ENCODE results near the gene ASCL5. TPM values are rescaled to one million over a fixed set of nuclear protein-coding genes. Genes with fewer than 3 reads are reported as not detected.
A peak's percentile ranks its signal among the peaks of the same experiment; 100 is the strongest.

ASCL5 gene
- total RNA-seq, 1 donor, result not detected

DNA sequence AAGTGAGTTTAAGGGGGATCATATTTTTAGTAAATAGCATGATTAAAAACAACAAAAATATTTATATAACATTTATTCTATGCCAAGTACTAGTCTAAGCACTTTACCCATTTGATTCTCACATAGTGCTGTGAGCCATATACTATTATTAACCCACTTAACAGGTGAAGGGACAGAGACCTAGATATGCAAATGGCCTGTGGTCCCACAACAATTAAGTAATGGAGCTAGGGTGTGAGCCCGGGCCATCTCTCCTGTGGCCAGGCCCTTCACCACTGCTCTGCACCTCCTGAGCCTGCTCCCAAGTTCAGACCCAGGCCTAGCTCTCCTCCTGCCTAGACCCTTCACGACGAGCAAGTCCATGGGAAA, 537 bp downstream of the ASCL5 start:
- TF ChIP-seq, protein P1, sequence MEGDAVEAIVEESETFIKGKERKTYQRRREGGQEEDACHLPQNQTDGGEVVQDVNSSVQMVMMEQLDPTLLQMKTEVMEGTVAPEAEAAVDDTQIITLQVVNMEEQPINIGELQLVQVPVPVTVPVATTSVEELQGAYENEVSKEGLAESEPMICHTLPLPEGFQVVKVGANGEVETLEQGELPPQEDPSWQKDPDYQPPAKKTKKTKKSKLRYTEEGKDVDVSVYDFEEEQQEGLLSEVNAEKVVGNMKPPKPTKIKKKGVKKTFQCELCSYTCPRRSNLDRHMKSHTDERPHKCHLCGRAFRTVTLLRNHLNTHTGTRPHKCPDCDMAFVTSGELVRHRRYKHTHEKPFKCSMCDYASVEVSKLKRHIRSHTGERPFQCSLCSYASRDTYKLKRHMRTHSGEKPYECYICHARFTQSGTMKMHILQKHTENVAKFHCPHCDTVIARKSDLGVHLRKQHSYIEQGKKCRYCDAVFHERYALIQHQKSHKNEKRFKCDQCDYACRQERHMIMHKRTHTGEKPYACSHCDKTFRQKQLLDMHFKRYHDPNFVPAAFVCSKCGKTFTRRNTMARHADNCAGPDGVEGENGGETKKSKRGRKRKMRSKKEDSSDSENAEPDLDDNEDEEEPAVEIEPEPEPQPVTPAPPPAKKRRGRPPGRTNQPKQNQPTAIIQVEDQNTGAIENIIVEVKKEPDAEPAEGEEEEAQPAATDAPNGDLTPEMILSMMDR (IDR thresholded peaks at IDR 0.05; ENCODE audit: insufficient read depth, low read length), result no peak
- DNase-seq (ENCODE audit: low read depth), result no peak
- no peak overlapping the region for H3K4me3 ChIP-seq (ENCODE audit: low read depth, low read length)

DNA sequence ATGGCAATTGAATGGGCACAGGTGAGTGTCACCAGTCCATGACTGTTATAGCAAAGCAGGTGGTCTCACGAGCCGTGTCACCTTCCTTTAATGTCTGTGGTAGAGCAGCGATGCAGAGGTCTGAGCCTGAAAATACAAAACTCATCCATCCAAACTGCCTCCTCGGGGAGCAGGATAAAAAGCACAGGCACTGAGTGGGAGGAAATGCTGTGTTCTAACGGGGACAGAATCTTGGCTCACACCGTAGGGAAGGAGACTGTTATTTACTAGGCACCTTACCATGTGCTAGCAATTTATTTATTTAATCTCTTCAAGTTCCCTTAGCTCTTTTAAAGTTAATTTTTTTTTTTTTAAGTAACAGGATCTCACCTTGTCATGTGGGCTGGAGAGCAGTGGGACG, 1.2 kb downstream of the ASCL5 start:
- no peak for DNase-seq (ENCODE audit: low read depth)
- no peak overlapping the region for H3K4me3 ChIP-seq (ENCODE audit: low read depth, low read length)
- TF ChIP-seq, protein P1 (IDR thresholded peaks at IDR 0.05; ENCODE audit: insufficient read depth, low read length), result no peak

DNA sequence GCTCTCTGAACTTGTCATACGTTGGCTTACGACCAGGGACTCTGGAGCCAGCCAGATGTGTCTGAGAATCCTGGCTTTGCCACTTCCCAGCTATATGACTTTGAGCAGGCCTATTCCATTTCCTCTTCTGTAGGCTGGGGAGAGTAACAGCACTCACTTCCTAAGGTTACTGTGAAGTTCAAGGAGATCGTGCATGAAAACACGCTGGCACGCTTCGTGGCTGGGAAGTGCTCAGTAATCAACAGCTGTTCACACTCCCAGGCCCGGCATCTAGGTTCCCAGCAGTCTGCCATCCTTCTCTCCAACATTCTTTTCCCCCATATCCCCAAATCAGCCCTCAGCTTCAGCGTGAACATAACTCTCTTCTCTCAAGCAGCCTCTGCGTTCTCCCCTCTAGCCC, 2.0 kb downstream of the ASCL5 start:
- DNase-seq (ENCODE audit: low read depth), result no peak
- TF ChIP-seq, protein P1 (IDR thresholded peaks at IDR 0.05; ENCODE audit: insufficient read depth, low read length), result no peak
- H3K4me3 ChIP-seq (ENCODE audit: low read depth, low read length), result no peak overlapping the region

DNA sequence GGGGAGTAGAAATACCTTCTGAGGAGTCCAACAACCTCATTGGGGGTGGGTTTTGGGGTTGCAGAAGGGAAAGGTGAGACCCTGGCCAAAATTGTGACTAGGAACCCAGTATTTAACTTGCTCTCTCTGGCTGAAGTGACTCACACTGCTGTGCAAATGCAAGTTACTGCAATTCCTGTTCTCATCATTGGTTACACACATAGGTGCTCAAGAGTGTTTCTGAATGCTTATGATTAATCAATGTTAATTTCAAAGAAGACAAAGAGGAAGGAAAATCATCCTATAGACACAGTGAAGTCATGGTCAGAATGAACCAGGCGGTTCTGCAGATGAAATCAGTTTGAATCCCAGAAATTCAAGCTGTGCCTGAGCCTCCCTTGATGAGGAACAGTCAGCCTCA, 3.1 kb downstream of the ASCL5 start:
- no peak for DNase-seq (ENCODE audit: low read depth)
- H3K4me3 ChIP-seq (ENCODE audit: low read depth, low read length), result no peak overlapping the region
- TF ChIP-seq, protein P1 (IDR thresholded peaks at IDR 0.05; ENCODE audit: insufficient read depth, low read length), result no peak

DNA sequence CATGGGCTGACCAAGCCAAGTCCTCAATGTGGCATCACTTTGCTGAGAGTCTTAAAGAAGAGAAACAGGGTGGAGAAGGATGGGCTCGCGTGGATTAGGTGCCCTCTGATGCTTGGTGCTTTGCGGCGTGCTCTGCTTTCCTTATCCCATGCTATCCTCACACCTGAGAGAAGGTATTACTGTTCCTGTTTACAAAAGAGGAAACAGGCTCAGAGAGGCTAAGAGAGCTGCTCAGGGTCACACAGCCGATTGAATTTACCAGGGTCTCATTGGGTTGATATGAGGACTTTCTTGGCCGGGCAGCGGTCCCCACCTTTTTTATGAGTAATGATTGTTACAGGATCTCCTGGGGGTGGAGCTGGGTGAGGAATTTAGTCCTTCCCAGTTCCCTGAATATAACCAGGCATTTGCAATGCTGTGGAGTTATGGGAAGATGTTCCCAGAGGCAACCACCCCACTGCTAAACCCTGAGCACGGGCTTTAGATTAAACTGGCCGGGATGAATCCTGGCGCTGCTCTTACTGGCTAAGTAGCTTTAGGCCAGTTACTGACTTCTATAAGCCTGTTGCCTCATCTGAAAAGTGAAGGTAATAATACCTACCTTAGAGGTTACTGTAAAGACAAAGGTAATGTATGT, 4.5 kb downstream of the ASCL5 start:
- no peak overlapping the region for H3K4me3 ChIP-seq (ENCODE audit: low read depth, low read length)
- DNase-seq (ENCODE audit: low read depth), result no peak
- TF ChIP-seq, protein P1 (IDR thresholded peaks at IDR 0.05; ENCODE audit: insufficient read depth, low read length), result no peak

DNA sequence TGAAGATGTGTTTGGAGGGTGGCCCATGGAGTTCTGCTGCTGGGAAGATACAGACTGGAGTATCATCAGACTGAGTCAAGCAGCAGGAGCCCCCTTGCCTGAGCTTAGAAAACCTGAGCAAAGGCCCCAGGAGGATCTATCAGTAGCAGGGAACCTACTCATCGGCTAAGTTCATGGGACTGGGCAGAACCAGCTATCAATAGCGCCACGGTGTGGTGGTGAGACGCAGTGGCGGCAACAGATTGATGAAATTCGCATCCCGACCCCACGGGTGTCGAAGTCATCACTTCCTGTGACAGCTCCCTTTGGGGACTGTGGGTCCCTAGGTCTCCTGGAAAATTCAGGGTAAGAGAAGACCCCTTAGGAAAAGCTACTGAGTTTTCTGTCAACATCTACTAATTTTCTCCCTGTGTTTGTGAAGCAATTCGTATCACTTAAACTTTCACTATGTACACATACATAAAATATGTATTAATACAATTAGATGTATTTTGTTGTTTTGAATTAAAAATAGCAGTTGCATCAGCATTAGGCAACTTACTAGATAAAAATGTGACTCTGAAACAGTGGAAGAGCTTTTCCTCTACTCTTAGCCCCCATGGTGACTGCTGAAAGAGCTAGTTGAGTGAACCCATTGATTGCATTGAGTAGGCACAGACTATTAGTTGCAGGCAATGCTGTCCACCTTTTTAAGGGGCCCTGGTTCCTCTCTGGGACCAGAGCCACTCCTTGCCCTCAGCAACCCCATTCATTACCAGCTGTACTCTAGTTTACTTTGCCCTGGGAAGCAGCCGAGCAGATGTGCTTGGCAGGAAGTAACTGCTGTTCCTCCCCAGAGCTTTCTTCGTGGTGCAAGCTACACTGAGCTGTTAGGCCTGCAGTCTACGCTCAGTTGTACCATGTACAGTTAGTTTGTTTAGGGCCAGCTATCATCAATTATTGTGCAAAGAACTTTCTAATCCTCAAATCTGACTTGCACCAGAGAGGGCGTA, 7.5 kb downstream of the ASCL5 start:
- TF ChIP-seq, protein P1 (IDR thresholded peaks at IDR 0.05; ENCODE audit: insufficient read depth, low read length), result peak; percentile 61
- DNase-seq (ENCODE audit: low read depth), result peak; percentile 19

More for the DNA sequence above, 7.5 kb downstream of the ASCL5 start:
- no peak overlapping the region for H3K4me3 ChIP-seq (ENCODE audit: low read depth, low read length)

All from fibroblast of the aortic adventitia (primary cell).